SU-DHL-6 (cell line): ENCODE results near the gene KCTD7.
"Not testable (repeated sequence)": the region's sequence is repeated elsewhere in the genome, so short reads cannot be mapped to it uniquely, and the experiment has no call there.

Source experiments
- H2AFZ ChIP-seq: fragments of 200-600 bp; sonication (generic); 2 replicates; pipeline ENCODE4 v1.6.1; 2014; ENCODE audit warnings: low read depth, mild to moderate bottlenecking, moderate library complexity, mixed read lengths, antibody characterized with exemption, low read length; ENCODE audit not compliant: severe bottlenecking
- H3F3A ChIP-seq: fragments of 200-600 bp; shearing (Covaris generic); 2 replicates; pipeline ENCODE4 v1.6.0; 2016; ENCODE audit warnings: antibody characterized with exemption, mild to moderate bottlenecking; ENCODE audit not compliant: insufficient read depth
- H3K27ac ChIP-seq: fragments of 200-600 bp; sonication (generic); 2 replicates; pipeline ENCODE4 v1.5.1; 2016; ENCODE audit warnings: low read depth, mild to moderate bottlenecking, low read length, moderate library complexity, mixed read lengths
- H3K27me3 ChIP-seq: fragments of 200-600 bp; sonication (generic), shearing (Covaris generic); 2 replicates; pipeline ENCODE4 v1.6.0; 2014; ENCODE audit warnings: mild to moderate bottlenecking, low read length
- H3K36me3 ChIP-seq: fragments of 200-600 bp; sonication (generic); 2 replicates; pipeline ENCODE4 v1.6.1; 2014; ENCODE audit warnings: mild to moderate bottlenecking, low read length, mixed read lengths
- H3K4me2 ChIP-seq: fragments of 300-600, 200-600 bp; shearing (Covaris generic), sonication (generic); 2 replicates; pipeline ENCODE4 v1.6.0; 2014; ENCODE audit warnings: low read length, low read depth, mild to moderate bottlenecking; ENCODE audit not compliant: poor library complexity, severe bottlenecking
- H3K4me3 ChIP-seq: fragments of 200-600 bp; sonication (generic); 2 replicates; pipeline ENCODE4 v1.5.1; 2014; ENCODE audit warnings: antibody characterized with exemption, low read length, mild to moderate bottlenecking, mixed read lengths; ENCODE audit not compliant: insufficient read depth, poor library complexity, severe bottlenecking
- H3K79me2 ChIP-seq: fragments of 200-600 bp; sonication (generic); 2 replicates; pipeline ENCODE4 v1.6.1; 2014; ENCODE audit warnings: mild to moderate bottlenecking, low read length, moderate library complexity; ENCODE audit not compliant: insufficient read depth
- H3K9ac ChIP-seq: fragments of 200-600 bp; sonication (generic); 2 replicates; pipeline ENCODE4 v1.7.0; 2014; ENCODE audit warnings: mild to moderate bottlenecking, low read length
- H3K9me2 ChIP-seq: fragments of 200-600 bp; sonication (generic); replicated peaks from 2 replicates; pipeline ENCODE4 v1.6.1; 2014; ENCODE audit warnings: low read length; ENCODE audit not compliant: insufficient read depth
- H3K9me3 ChIP-seq: fragments of 200-600 bp; sonication (generic); 2 replicates; pipeline ENCODE4 v1.6.1; 2014; ENCODE audit warnings: low read length, mixed read lengths; ENCODE audit not compliant: insufficient read depth
- H4K20me1 ChIP-seq: fragments of 200-600 bp; sonication (generic); 2 replicates; pipeline ENCODE4 v1.6.1; 2014; ENCODE audit warnings: low read depth, mild to moderate bottlenecking, antibody characterized with exemption, low read length, moderate library complexity, mixed read lengths
- CTCF ChIP-seq: fragments of 200-600 bp; sonication (generic); IDR thresholded peaks from one replicate; pipeline ENCODE4 v1.5.1; 2017; ENCODE audit warnings: antibody characterized with exemption, mild to moderate bottlenecking, low read length, moderate library complexity; ENCODE audit not compliant: insufficient read depth, poor library complexity, severe bottlenecking
- EZH2phosphoT487 ChIP-seq: fragments of 200-600 bp; sonication (generic), shearing (Covaris generic); conservative IDR thresholded peaks from 2 replicates; pipeline ENCODE4 v1.6.1; 2018; ENCODE audit warnings: mild to moderate bottlenecking, antibody characterized with exemption, low read length, moderate library complexity, mixed read lengths

Gene KCTD7

GRCh38 chr7:66643395-66643794 lies 14.7 kb downstream of the KCTD7 start:
- H2AFZ ChIP-seq, result no peak overlapping the region
- no peak overlapping the region for H3K4me3 ChIP-seq
- no peaks in the 10 kb centered on the region for H3K9me3 ChIP-seq
- no peaks in the 10 kb centered on the region for H4K20me1 ChIP-seq
- H3K79me2 ChIP-seq, result no peaks in the 10 kb centered on the region
- no peak overlapping the region for H3K27ac ChIP-seq
- H3K36me3 ChIP-seq, result no peaks in the 10 kb centered on the region
- TF ChIP-seq EZH2phosphoT487 (no peak), CTCF (no peak)
- H3K9me2 ChIP-seq, result no peaks in the 10 kb centered on the region
- no peaks in the 10 kb centered on the region for H3F3A ChIP-seq
- no peak overlapping the region for H3K9ac ChIP-seq
- no peak overlapping the region for H3K4me2 ChIP-seq
- H3K27me3 ChIP-seq, result no peaks in the 10 kb centered on the region

GRCh38 chr7:66651026-66651425 lies 22.3 kb downstream of the KCTD7 start:
- not testable (repeated sequence) for H3K27ac ChIP-seq, H4K20me1 ChIP-seq, H3K27me3 ChIP-seq, H3K36me3 ChIP-seq, H3K4me3 ChIP-seq, H3K9me2 ChIP-seq, H3K9ac ChIP-seq, H3K9me3 ChIP-seq, H2AFZ ChIP-seq, H3K4me2 ChIP-seq
- peaks cover 15% of the 10 kb centered on the region for H3K79me2 ChIP-seq
- H3F3A ChIP-seq, result peaks cover 22% of the 10 kb centered on the region

GRCh38 chr7:66653719-66654274 lies 25.1 kb downstream of the KCTD7 start:
- H3K79me2 ChIP-seq, result peaks cover 43% of the 10 kb centered on the region
- H2AFZ ChIP-seq, result peak overlapping the region; percentile 75

GRCh38 chr7:66654275-66655112 lies 25.8 kb downstream of the KCTD7 start:
- Histone ChIP-seq H3K4me3 (peak overlapping the region; percentile 83), H3K27me3 (no peaks in the 10 kb centered on the region), H3K4me2 (peak overlapping the region; percentile 60), H3K9ac (peak overlapping the region; percentile 75), H3K9me2 (no peaks in the 10 kb centered on the region), H3K27ac (peak overlapping the region; percentile 83), H3K79me2 (peaks cover 50% of the 10 kb centered on the region), H3F3A (peaks cover 34% of the 10 kb centered on the region), H3K36me3 (no peaks in the 10 kb centered on the region), H2AFZ (peak overlapping the region; percentile 75), H3K9me3 (no peaks in the 10 kb centered on the region), H4K20me1 (no peaks in the 10 kb centered on the region)
- TF ChIP-seq CTCF (no peak), EZH2phosphoT487 (no peak)

More at GRCh38 chr7:66653719-66654274, 25.1 kb downstream of the KCTD7 start:
- H3K9ac ChIP-seq, result peak overlapping the region; percentile 75
- H3K36me3 ChIP-seq, H3K27me3 ChIP-seq, H3K9me2 ChIP-seq, H3K9me3 ChIP-seq, H4K20me1 ChIP-seq: not testable (repeated sequence)
- peak overlapping the region; percentile 60 for H3K4me2 ChIP-seq
- H3K27ac ChIP-seq, result peak overlapping the region; percentile 83
- H3K4me3 ChIP-seq, result peak overlapping the region; percentile 83
- peaks cover 34% of the 10 kb centered on the region for H3F3A ChIP-seq

GRCh38 chr7:66655113-66655806 lies 26.6 kb downstream of the KCTD7 start:
- H3K9me2 ChIP-seq, H3K27me3 ChIP-seq, H3K36me3 ChIP-seq, H4K20me1 ChIP-seq, H3K27ac ChIP-seq, H3K9me3 ChIP-seq: not testable (repeated sequence)
- Histone ChIP-seq H3F3A (peaks cover 34% of the 10 kb centered on the region), H3K79me2 (peaks cover 54% of the 10 kb centered on the region), H2AFZ (peak overlapping the region; percentile 31), H3K9ac (peak overlapping the region; percentile 75), H3K4me2 (peak overlapping the region; percentile 60), H3K4me3 (peak overlapping the region; percentile 83)
